Nephron progenitor cell (in vitro differentiated cells): ENCODE data around the gene AHI1.

ENCODE experiments used
- DNase-seq: peaks from one replicate; pipeline ENCODE4 v3.0.0; 2021
- H3K27ac Mint-ChIP-seq: 2 replicates; pipeline ENCODE4 v1.8.0; 2021; ENCODE audit warnings: mild to moderate bottlenecking, moderate library complexity, mixed read lengths
- H3K27me3 Mint-ChIP-seq: 2 replicates; pipeline ENCODE4 v1.8.0; 2021; ENCODE audit warnings: mild to moderate bottlenecking, low read depth, mixed read lengths; ENCODE audit not compliant: poor library complexity
- H3K36me3 Mint-ChIP-seq: 2 replicates; pipeline ENCODE4 v1.8.0; 2021; ENCODE audit warnings: low read depth, mixed read lengths
- H3K4me1 Mint-ChIP-seq: 2 replicates; pipeline ENCODE4 v1.8.0; 2021; ENCODE audit warnings: mixed read lengths
- H3K4me3 Mint-ChIP-seq: 2 replicates; pipeline ENCODE4 v1.8.0; 2021; ENCODE audit warnings: mild to moderate bottlenecking, moderate library complexity, mixed read lengths
- H3K9me3 Mint-ChIP-seq: 2 replicates; pipeline ENCODE4 v1.8.0; 2021; ENCODE audit warnings: mild to moderate bottlenecking, moderate library complexity, mixed read lengths
- TF ChIP-seq, protein P1 (sequence below): fragments of 200-600 bp; sonication (generic); IDR thresholded peaks from 2 replicates; pipeline ENCODE4 v1.5.0; 2021; ENCODE audit warnings: antibody characterized with exemption

AHI1 gene

DNA sequence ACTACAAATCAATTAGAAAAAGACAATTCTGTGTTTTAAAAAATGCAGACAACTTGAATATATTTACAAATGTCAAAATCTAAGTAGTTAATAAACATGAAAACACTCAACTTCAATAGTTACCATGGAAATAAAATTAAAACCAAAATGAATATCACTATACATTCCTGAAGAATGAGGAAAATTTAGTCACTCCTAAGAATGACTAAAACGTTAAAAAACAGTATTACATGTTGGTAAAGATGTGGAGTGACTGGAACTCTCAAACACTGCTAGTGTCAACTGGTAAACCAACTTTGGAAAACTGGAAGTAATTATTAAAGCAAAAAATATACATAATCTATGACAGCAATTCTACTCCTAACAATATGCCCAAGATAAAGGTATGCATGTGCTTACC, 36.3 kb downstream of the AHI1 start:
- peaks cover 33% of the 10 kb centered on the region for H3K36me3 Mint-ChIP-seq
- H3K27ac Mint-ChIP-seq = no peak overlapping the region
- DNase-seq = no peak
- no peak overlapping the region for H3K4me3 Mint-ChIP-seq
- H3K9me3 Mint-ChIP-seq = no peaks in the 10 kb centered on the region
- peaks cover 13% of the 10 kb centered on the region for H3K4me1 Mint-ChIP-seq
- no peaks in the 10 kb centered on the region for H3K27me3 Mint-ChIP-seq
- TF ChIP-seq, protein P1, sequence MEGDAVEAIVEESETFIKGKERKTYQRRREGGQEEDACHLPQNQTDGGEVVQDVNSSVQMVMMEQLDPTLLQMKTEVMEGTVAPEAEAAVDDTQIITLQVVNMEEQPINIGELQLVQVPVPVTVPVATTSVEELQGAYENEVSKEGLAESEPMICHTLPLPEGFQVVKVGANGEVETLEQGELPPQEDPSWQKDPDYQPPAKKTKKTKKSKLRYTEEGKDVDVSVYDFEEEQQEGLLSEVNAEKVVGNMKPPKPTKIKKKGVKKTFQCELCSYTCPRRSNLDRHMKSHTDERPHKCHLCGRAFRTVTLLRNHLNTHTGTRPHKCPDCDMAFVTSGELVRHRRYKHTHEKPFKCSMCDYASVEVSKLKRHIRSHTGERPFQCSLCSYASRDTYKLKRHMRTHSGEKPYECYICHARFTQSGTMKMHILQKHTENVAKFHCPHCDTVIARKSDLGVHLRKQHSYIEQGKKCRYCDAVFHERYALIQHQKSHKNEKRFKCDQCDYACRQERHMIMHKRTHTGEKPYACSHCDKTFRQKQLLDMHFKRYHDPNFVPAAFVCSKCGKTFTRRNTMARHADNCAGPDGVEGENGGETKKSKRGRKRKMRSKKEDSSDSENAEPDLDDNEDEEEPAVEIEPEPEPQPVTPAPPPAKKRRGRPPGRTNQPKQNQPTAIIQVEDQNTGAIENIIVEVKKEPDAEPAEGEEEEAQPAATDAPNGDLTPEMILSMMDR = no peak

DNA sequence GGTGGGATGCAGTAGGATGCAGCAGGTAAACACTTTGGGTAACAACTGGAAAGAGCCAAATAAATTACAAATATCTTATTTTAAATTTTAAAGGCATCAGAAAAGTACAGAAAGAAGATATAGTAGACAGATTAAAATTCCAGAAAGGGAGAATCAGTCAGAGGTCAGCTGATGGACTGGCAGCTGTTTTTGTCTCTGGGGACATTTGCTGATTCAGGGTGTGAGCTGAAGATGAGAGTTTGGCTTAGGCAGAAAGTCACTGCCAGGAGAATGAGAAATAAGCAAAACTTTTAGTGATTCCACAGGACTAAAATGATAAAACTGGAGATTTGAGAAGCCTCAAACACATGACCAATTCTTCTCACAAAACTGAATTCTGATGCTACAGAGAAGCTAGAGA, 39.5 kb downstream of the AHI1 start:
- Mint-ChIP-seq H3K27ac (no peak overlapping the region), H3K27me3 (no peaks in the 10 kb centered on the region), H3K4me3 (no peak overlapping the region), H3K4me1 (no peaks in the 10 kb centered on the region), H3K36me3 (peaks cover 18% of the 10 kb centered on the region), H3K9me3 (no peaks in the 10 kb centered on the region)
- TF ChIP-seq, protein P1 = no peak
- DNase-seq = no peak

DNA sequence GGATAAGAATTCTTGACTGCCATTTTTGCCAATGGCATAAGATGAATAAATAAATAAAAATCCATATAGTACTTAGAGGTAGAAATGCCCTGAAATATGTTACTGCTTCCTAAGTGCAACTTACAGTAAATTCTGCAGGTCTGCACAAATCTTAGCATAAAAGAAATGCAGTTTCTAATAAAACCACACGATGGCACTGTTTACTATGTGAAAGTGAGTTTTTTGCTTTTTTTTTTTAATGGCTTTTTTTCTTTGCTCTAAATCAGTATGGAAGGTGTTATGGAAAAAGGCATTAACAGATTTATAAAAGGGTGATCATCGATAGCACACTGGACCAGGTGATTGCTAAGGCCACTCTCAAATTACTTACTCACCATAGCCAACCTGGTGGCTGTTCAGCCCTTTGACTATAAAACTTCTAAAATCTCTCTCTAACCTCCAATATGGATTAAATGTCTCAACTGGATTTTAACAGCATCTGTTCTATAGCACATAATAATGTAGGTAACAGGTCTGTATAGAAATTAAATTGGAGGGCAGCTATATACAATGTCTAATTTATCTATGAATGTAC, 45.8 kb downstream of the AHI1 start:
- no peak for DNase-seq
- no peaks in the 10 kb centered on the region for H3K27me3 Mint-ChIP-seq
- no peaks in the 10 kb centered on the region for H3K9me3 Mint-ChIP-seq
- no peak overlapping the region for H3K27ac Mint-ChIP-seq
- H3K4me1 Mint-ChIP-seq = no peaks in the 10 kb centered on the region
- H3K36me3 Mint-ChIP-seq = peaks cover 8% of the 10 kb centered on the region
- TF ChIP-seq, protein P1 = peak; percentile 74
- no peak overlapping the region for H3K4me3 Mint-ChIP-seq

DNA sequence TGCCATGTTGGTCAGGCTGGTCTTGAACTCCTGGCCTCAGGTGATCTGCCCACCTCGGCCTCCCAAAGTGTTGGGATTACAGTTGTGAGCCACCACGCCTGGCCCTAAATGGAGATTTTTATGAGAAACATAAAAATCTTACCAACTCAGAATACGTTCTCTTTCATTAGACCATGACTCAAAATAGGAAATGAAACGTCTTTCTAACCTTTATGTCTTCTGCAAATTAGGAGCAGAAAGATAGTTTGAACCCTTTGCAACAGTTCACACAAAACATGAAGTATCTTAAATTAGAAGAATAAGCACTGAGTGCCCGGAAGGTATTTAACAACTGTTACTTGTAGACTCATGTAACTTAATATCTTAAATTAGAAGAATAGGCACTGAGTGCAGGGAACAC, 48.3 kb downstream of the AHI1 start:
- no peak for DNase-seq
- TF ChIP-seq, protein P1 = no peak
- H3K36me3 Mint-ChIP-seq = peaks cover 27% of the 10 kb centered on the region
- no peaks in the 10 kb centered on the region for H3K4me1 Mint-ChIP-seq
- no peak overlapping the region for H3K27ac Mint-ChIP-seq
- no peaks in the 10 kb centered on the region for H3K27me3 Mint-ChIP-seq
- H3K9me3 Mint-ChIP-seq = no peaks in the 10 kb centered on the region
- H3K4me3 Mint-ChIP-seq = no peak overlapping the region

DNA sequence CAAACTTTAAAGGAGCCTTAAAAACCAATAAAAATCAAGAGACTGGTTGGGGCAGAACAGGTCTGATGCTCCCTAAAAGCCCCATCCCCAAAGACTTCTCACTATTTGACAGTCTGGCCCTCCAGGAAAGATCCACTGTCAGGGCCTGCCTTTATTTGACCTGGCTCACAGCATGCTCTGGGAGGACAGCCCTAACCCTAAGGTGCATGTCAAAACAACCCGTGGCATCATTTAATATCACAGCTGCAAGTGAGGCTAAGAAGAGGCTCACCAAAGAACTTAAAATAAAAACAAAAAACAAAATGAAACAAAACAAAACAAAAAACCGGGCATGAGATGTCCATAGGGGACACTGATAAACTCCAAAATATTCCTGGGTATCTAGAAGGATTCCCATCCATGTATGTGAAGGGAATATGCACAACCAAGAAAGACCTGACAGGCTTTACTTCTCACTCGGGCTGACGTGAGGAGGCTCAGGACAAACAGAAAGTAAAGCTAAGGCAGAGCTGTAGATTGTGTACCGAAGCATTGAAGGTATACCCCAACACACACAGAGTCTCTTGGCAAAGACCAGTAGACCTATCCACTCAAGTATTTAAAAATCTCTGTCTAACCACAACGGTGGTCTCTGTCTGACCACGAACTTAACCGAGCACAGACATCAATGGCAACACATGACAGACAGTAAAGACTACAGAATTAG, 57.3 kb downstream of the AHI1 start:
- H3K4me3 Mint-ChIP-seq = no peak overlapping the region
- H3K9me3 Mint-ChIP-seq = no peaks in the 10 kb centered on the region
- DNase-seq = no peak
- H3K27me3 Mint-ChIP-seq = no peaks in the 10 kb centered on the region
- H3K27ac Mint-ChIP-seq = no peak overlapping the region
- TF ChIP-seq, protein P1 = no peak
- no peaks in the 10 kb centered on the region for H3K4me1 Mint-ChIP-seq
- peaks cover 20% of the 10 kb centered on the region for H3K36me3 Mint-ChIP-seq

DNA sequence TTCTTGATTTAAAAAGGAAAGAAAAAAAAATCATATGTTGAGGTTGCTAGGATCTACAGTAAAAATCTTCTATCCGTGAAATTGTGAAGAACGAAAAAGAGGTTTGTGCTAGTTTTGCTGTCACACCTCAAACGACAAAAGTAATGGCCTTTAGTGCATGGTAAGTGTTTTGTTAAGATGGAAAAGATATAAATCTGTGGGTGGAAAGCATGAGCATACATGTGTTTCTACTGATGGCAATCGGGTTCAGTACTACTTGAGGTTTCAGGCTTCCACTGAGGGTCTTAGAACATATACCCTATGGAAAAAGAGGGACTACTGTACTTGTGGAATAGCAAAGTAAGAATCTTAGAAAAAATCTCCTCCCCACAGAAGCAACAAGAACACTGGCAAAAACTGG, 58.0 kb downstream of the AHI1 start:
- no peaks in the 10 kb centered on the region for H3K27me3 Mint-ChIP-seq
- H3K4me3 Mint-ChIP-seq = no peak overlapping the region
- peaks cover 14% of the 10 kb centered on the region for H3K36me3 Mint-ChIP-seq
- no peaks in the 10 kb centered on the region for H3K9me3 Mint-ChIP-seq
- no peaks in the 10 kb centered on the region for H3K4me1 Mint-ChIP-seq
- TF ChIP-seq, protein P1 = no peak
- no peak for DNase-seq
- H3K27ac Mint-ChIP-seq = peak overlapping the region; percentile 18
